ENCODE measurements around the gene RPS6KA1.
"Not testable (repeated sequence)": the region's sequence is repeated elsewhere in the genome, so short reads cannot be mapped to it uniquely, and the experiment has no call there.

DNA sequence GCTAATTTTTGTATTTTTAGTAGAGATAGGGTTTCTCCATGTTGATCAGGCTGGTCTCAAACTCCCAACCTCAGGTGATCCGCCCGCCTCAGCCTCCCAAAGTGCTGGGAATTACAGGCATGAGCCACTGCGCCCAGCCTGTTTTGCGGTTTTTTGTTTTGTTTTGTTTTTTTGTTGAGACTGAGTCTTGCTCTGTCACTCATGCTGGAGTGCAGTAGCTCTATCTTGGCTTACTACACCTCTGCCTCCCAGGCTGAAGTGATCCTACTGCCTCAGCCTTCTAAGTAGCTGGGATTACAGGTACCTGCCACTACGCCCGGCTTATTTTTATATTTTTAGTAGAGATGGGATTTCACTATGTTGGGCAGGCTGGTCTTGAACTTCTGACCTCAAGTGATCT lies 65.0 kb downstream of the RPS6KA1 start:
- not testable (repeated sequence) for TF ChIP-seq POLR2A, EP300 (IDR thresholded peaks at IDR 0.05)

Data from upper lobe of left lung (tissue), 4 donors.